ENCODE measurements around the gene VEPH1.

The VEPH1 gene

DNA sequence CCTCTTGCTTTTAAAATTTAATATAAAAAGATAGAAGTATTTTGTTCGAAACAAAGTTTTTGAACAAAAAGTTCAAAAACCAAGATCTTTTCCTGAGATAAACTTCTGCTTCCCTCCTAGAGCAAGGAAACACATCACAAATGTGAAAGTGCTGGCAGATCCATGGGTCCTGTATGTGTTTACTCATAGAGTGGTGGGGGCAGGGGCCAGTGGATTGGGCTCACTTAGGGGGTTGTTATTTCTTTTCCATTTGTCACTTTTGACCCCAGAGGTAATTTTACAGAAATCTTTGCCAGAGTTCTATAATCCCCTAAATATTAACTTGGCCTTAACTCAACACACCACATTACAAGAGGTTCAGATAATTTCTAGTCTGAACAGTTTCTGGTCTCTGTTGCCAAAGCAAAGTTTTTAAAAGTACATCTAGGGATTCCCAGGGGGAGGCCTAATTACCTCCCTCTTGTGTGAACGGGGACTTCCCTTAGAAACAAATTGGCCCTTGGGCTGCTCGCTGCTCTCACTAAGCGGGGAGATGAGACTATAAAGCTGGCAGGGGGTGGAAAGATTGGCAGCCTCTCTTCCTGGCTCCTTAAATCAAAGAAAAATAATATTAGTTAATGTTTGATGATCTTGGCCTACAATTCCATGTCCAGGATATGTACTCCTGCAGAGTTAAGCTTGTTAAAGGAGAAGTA lies 133.3 kb downstream of the VEPH1 start:
- Histone ChIP-seq H3K4me1 (ENCODE audit: control insufficient read depth, insufficient read depth, low read length) (no peaks in the 10 kb centered on the region), H3K27me3 (ENCODE audit: control insufficient read depth in 1 of 2, insufficient read depth in 2 of 2, low read length in 2 of 2) (no peaks in the 10 kb centered on the region), H3K9ac (ENCODE audit: low read length in 2 of 2) (no peak overlapping the region), H3K4me3 (ENCODE audit: low read length in 2 of 2) (no peak overlapping the region), H3K36me3 (ENCODE audit: control insufficient read depth in 2 of 2, insufficient read depth in 2 of 2, low read length in 2 of 2) (no peaks in the 10 kb centered on the region), H3K27ac (ENCODE audit: low read length) (no peak overlapping the region), H3K9me3 (ENCODE audit: control insufficient read depth in 2 of 2, low read length in 2 of 2) (no peaks in the 10 kb centered on the region)

GRCh38 chr3:157368171-157368570 lies 135.0 kb downstream of the VEPH1 start:
- Histone ChIP-seq H3K9ac (ENCODE audit: low read length in 2 of 2) (no peak overlapping the region), H3K9me3 (ENCODE audit: control insufficient read depth in 2 of 2, low read length in 2 of 2) (no peaks in the 10 kb centered on the region), H3K4me3 (ENCODE audit: low read length in 2 of 2) (no peak overlapping the region), H3K27me3 (ENCODE audit: control insufficient read depth in 1 of 2, insufficient read depth in 2 of 2, low read length in 2 of 2) (no peaks in the 10 kb centered on the region), H3K27ac (ENCODE audit: low read length) (no peak overlapping the region), H3K36me3 (ENCODE audit: control insufficient read depth in 2 of 2, insufficient read depth in 2 of 2, low read length in 2 of 2) (no peaks in the 10 kb centered on the region), H3K4me1 (ENCODE audit: control insufficient read depth, insufficient read depth, low read length) (no peaks in the 10 kb centered on the region)

DNA sequence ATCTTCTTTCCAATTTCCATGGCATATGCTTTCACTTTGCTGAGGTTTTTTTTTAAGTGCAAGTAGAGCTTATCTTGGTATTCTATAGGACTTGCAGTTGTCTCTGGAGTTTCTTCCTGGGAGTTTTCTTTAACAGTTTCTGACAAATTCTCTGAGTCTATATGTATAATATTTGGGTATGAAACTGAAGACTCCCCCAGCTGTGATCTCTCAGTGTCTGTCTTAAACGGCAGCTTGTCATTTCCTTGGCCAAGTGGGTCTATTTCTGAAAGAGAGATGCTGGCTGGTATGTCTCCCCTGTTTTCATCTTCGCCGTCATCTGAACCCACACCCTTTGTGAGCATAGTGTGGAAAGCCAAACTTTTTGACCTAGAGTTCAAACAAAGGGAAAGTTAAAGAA lies 139.8 kb downstream of the VEPH1 start:
- Histone ChIP-seq H3K4me1 (ENCODE audit: control insufficient read depth, insufficient read depth, low read length) (no peaks in the 10 kb centered on the region), H3K9ac (ENCODE audit: low read length in 2 of 2) (no peak overlapping the region), H3K27me3 (ENCODE audit: control insufficient read depth in 1 of 2, insufficient read depth in 2 of 2, low read length in 2 of 2) (no peaks in the 10 kb centered on the region), H3K9me3 (ENCODE audit: control insufficient read depth in 2 of 2, low read length in 2 of 2) (no peaks in the 10 kb centered on the region), H3K36me3 (ENCODE audit: control insufficient read depth in 2 of 2, insufficient read depth in 2 of 2, low read length in 2 of 2) (no peaks in the 10 kb centered on the region), H3K27ac (ENCODE audit: low read length) (no peak overlapping the region), H3K4me3 (ENCODE audit: low read length in 2 of 2) (no peak overlapping the region)

GRCh38 chr3:157362348-157362747 lies 140.9 kb downstream of the VEPH1 start:
- Histone ChIP-seq H3K4me3 (ENCODE audit: low read length in 2 of 2) (no peak overlapping the region), H3K27me3 (ENCODE audit: control insufficient read depth in 1 of 2, insufficient read depth in 2 of 2, low read length in 2 of 2) (no peaks in the 10 kb centered on the region), H3K36me3 (ENCODE audit: control insufficient read depth in 2 of 2, insufficient read depth in 2 of 2, low read length in 2 of 2) (no peaks in the 10 kb centered on the region), H3K9me3 (ENCODE audit: control insufficient read depth in 2 of 2, low read length in 2 of 2) (no peaks in the 10 kb centered on the region), H3K27ac (ENCODE audit: low read length) (no peak overlapping the region), H3K4me1 (ENCODE audit: control insufficient read depth, insufficient read depth, low read length) (no peaks in the 10 kb centered on the region), H3K9ac (ENCODE audit: low read length in 2 of 2) (no peak overlapping the region)

DNA sequence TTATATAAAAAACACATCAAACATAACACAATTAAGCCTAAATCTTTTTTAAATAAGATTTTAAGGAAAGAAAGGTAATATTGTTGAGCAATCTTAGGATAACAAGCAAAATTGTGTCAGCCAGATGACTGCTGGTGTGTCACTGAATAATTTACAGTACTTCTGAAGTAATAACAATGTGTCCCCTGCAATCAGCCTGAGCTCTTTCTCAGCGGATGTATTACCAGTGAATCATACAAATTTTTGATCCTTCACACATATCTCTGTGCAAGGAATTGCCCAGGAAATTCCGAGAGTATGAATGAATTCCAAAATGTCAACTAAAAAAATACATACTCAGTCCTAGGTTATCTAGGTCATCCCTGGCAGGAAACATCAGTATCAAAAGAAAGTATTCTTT lies 143.2 kb downstream of the VEPH1 start:
- Histone ChIP-seq H3K9me3 (ENCODE audit: control insufficient read depth in 2 of 2, low read length in 2 of 2) (no peaks in the 10 kb centered on the region), H3K4me1 (ENCODE audit: control insufficient read depth, insufficient read depth, low read length) (no peaks in the 10 kb centered on the region), H3K36me3 (ENCODE audit: control insufficient read depth in 2 of 2, insufficient read depth in 2 of 2, low read length in 2 of 2) (no peaks in the 10 kb centered on the region), H3K4me3 (ENCODE audit: low read length in 2 of 2) (no peak overlapping the region), H3K27me3 (ENCODE audit: control insufficient read depth in 1 of 2, insufficient read depth in 2 of 2, low read length in 2 of 2) (no peaks in the 10 kb centered on the region), H3K27ac (ENCODE audit: low read length) (no peak overlapping the region), H3K9ac (ENCODE audit: low read length in 2 of 2) (no peak overlapping the region)

- Histone ChIP-seq H3K36me3 (ENCODE audit: control insufficient read depth in 2 of 2, insufficient read depth in 2 of 2, low read length in 2 of 2) (no peaks in the 10 kb centered on the region), H3K9ac (ENCODE audit: low read length in 2 of 2) (no peak overlapping the region), H3K4me3 (ENCODE audit: low read length in 2 of 2) (no peak overlapping the region), H3K27me3 (ENCODE audit: control insufficient read depth in 1 of 2, insufficient read depth in 2 of 2, low read length in 2 of 2) (no peaks in the 10 kb centered on the region), H3K9me3 (ENCODE audit: control insufficient read depth in 2 of 2, low read length in 2 of 2) (no peaks in the 10 kb centered on the region), H3K27ac (ENCODE audit: low read length) (no peak overlapping the region), H3K4me1 (ENCODE audit: control insufficient read depth, insufficient read depth, low read length) (no peaks in the 10 kb centered on the region)
Measured at GRCh38 chr3:157356541-157356940, 146.7 kb downstream of the VEPH1 start.

DNA sequence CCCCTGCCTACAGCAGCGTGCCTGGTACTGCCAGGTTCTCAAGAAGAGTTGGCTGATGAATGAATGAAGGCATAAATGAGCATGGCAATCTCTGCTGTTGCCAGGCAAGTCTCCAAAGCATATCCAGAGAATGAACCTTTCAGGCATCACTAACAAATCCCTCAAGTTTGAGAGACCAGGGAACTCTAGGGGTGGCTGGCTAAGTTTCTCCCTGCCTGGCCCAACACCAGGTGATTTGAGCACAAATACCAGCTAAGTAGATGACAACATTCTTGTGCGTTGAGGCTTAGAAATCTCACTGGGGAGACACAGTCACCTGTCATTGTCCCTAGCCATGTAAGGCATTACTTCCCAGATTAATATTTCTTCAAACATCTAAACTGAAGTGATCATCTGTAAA lies 147.9 kb downstream of the VEPH1 start:
- Histone ChIP-seq H3K27ac (ENCODE audit: low read length) (no peak overlapping the region), H3K9ac (ENCODE audit: low read length in 2 of 2) (no peak overlapping the region), H3K36me3 (ENCODE audit: control insufficient read depth in 2 of 2, insufficient read depth in 2 of 2, low read length in 2 of 2) (no peaks in the 10 kb centered on the region)

GRCh38 chr3:157354722-157355121 lies 148.5 kb downstream of the VEPH1 start:
- H3K9ac ChIP-seq (ENCODE audit: low read length in 2 of 2): no peak overlapping the region
- H3K9me3 ChIP-seq (ENCODE audit: control insufficient read depth in 2 of 2, low read length in 2 of 2): no peaks in the 10 kb centered on the region
- no peaks in the 10 kb centered on the region for H3K27me3 ChIP-seq (ENCODE audit: control insufficient read depth in 1 of 2, insufficient read depth in 2 of 2, low read length in 2 of 2)
- no peaks in the 10 kb centered on the region for H3K36me3 ChIP-seq (ENCODE audit: control insufficient read depth in 2 of 2, insufficient read depth in 2 of 2, low read length in 2 of 2)
- H3K4me3 ChIP-seq (ENCODE audit: low read length in 2 of 2): no peak overlapping the region
- H3K4me1 ChIP-seq (ENCODE audit: control insufficient read depth, insufficient read depth, low read length): no peaks in the 10 kb centered on the region
- no peak overlapping the region for H3K27ac ChIP-seq (ENCODE audit: low read length)

More for the DNA sequence above, 147.9 kb downstream of the VEPH1 start:
- no peaks in the 10 kb centered on the region for H3K27me3 ChIP-seq (ENCODE audit: control insufficient read depth in 1 of 2, insufficient read depth in 2 of 2, low read length in 2 of 2)
- H3K9me3 ChIP-seq (ENCODE audit: control insufficient read depth in 2 of 2, low read length in 2 of 2): no peaks in the 10 kb centered on the region
- H3K4me3 ChIP-seq (ENCODE audit: low read length in 2 of 2): no peak overlapping the region
- no peaks in the 10 kb centered on the region for H3K4me1 ChIP-seq (ENCODE audit: control insufficient read depth, insufficient read depth, low read length)

DNA sequence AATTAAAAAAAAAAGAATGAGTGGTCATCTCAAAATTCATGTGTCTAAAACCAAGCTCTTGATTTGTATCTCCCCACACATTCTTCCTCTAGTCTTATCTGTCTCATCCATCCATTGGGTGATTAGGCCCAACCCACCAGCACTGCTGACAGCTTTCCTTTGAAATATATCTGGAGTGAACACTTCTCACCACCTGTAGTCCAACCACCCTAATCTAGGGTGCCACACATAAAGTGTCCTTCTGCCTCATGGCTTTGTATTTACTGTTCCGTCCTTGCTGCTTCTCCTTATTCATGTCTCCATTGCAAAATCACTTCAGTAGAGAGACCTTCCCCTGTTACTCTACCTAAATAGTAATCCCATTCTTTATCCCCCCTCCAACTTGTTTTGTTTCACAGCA lies 149.0 kb downstream of the VEPH1 start:
- no peaks in the 10 kb centered on the region for H3K36me3 ChIP-seq (ENCODE audit: control insufficient read depth in 2 of 2, insufficient read depth in 2 of 2, low read length in 2 of 2)
- no peaks in the 10 kb centered on the region for H3K4me1 ChIP-seq (ENCODE audit: control insufficient read depth, insufficient read depth, low read length)
- H3K9me3 ChIP-seq (ENCODE audit: control insufficient read depth in 2 of 2, low read length in 2 of 2): no peaks in the 10 kb centered on the region
- H3K9ac ChIP-seq (ENCODE audit: low read length in 2 of 2): no peak overlapping the region
- no peaks in the 10 kb centered on the region for H3K27me3 ChIP-seq (ENCODE audit: control insufficient read depth in 1 of 2, insufficient read depth in 2 of 2, low read length in 2 of 2)
- no peak overlapping the region for H3K4me3 ChIP-seq (ENCODE audit: low read length in 2 of 2)
- H3K27ac ChIP-seq (ENCODE audit: low read length): no peak overlapping the region

DNA sequence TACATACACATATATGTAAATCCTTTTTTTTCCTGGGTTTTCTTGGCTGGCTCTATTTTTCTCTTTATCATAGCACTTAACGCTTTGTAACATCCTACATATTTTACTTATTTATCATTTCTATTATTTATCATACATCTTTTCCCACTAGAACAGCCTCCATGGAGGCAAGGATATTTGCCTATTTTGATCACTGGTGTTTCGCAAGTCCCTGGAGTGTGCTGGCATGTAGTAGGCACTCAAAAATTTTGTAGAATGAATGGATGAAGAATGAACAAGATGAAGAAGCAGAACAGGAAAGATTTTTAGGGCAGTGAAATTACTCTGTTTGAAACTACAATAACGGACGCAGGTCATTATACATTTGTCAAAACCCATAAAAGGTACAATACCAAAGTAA lies 149.6 kb downstream of the VEPH1 start:
- no peak overlapping the region for H3K9ac ChIP-seq (ENCODE audit: low read length in 2 of 2)

DNA sequence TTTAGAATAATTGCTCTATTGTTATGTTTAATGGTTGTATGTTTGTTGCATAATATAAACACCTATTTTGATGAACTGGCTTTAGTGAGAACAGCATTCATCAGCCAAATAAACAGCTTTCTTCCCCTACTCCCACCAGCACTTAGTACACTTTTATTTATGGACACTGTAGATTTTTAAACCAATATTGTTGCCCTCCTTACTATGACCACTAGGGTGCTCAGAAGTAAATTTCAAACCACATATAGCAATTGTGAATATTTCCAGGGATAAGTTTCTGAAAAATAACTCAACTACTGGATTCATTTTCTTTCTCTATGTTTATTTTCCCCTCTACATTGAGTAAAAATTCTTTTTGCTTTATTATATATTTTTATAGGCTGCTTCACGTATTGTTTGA lies 151.2 kb downstream of the VEPH1 start:
- no peaks in the 10 kb centered on the region for H3K4me1 ChIP-seq (ENCODE audit: control insufficient read depth, insufficient read depth, low read length)
- H3K4me3 ChIP-seq (ENCODE audit: low read length in 2 of 2): no peak overlapping the region
- H3K36me3 ChIP-seq (ENCODE audit: control insufficient read depth in 2 of 2, insufficient read depth in 2 of 2, low read length in 2 of 2): no peaks in the 10 kb centered on the region
- no peak overlapping the region for H3K27ac ChIP-seq (ENCODE audit: low read length)
- no peaks in the 10 kb centered on the region for H3K27me3 ChIP-seq (ENCODE audit: control insufficient read depth in 1 of 2, insufficient read depth in 2 of 2, low read length in 2 of 2)
- no peak overlapping the region for H3K9ac ChIP-seq (ENCODE audit: low read length in 2 of 2)
- no peaks in the 10 kb centered on the region for H3K9me3 ChIP-seq (ENCODE audit: control insufficient read depth in 2 of 2, low read length in 2 of 2)

More for the DNA sequence above, 149.6 kb downstream of the VEPH1 start:
- H3K4me1 ChIP-seq (ENCODE audit: control insufficient read depth, insufficient read depth, low read length): no peaks in the 10 kb centered on the region
- H3K27ac ChIP-seq (ENCODE audit: low read length): no peak overlapping the region
- H3K9me3 ChIP-seq (ENCODE audit: control insufficient read depth in 2 of 2, low read length in 2 of 2): no peaks in the 10 kb centered on the region
- no peak overlapping the region for H3K4me3 ChIP-seq (ENCODE audit: low read length in 2 of 2)
- H3K27me3 ChIP-seq (ENCODE audit: control insufficient read depth in 1 of 2, insufficient read depth in 2 of 2, low read length in 2 of 2): no peaks in the 10 kb centered on the region
- H3K36me3 ChIP-seq (ENCODE audit: control insufficient read depth in 2 of 2, insufficient read depth in 2 of 2, low read length in 2 of 2): no peaks in the 10 kb centered on the region
